Kidney (tissue), 14 donors: Measurements from ENCODE around the gene RECQL5. TPM values are rescaled to one million over a fixed set of nuclear protein-coding genes. Genes with fewer than 3 reads are reported as not detected.
A peak's percentile ranks its signal among the peaks of the same experiment; 100 is the strongest.

ENCODE experiments used
- DNase-seq, 5 donors: peaks; one replicate each; pipeline ENCODE4 v3.0.0-alpha.2; 2013 to 2020
- FAIRE-seq: peaks from 2 replicates; lab custom pipeline; 2012; peaks lifted over from hg19 to GRCh38; lab: Jason Lieb, UNC
- H3K27ac ChIP-seq, 2 donors: one replicate each; pipeline ENCODE4 v1.7.0; 2013; ENCODE audit warnings: low read depth in 2 of 2, low read length in 2 of 2, inconsistent platforms in 1 of 2
- H3K27me3 ChIP-seq: one replicate; pipeline ENCODE4 v1.7.1; 2013; ENCODE audit warnings: low read length, inconsistent platforms; ENCODE audit not compliant: control insufficient read depth, insufficient read depth
- H3K36me3 ChIP-seq, 3 donors: one replicate each; pipeline versions ENCODE4 v1.7.0 to v1.7.1; 2013; ENCODE audit warnings: low read length in 3 of 3, control low read depth in 1 of 3, inconsistent platforms in 1 of 3; ENCODE audit not compliant: insufficient read depth in 3 of 3, control insufficient read depth in 2 of 3
- H3K4me1 ChIP-seq, 3 donors: one replicate each; pipeline versions ENCODE4 v1.7.0 to v1.7.1; 2013; ENCODE audit warnings: low read length in 3 of 3, inconsistent platforms in 1 of 3, low read depth in 1 of 3; ENCODE audit not compliant: control insufficient read depth in 2 of 3, insufficient read depth in 2 of 3
- H3K4me3 ChIP-seq, 3 donors: one replicate each; pipeline versions ENCODE4 v1.7.0 to v1.8.1; 2013; ENCODE audit warnings: low read length in 3 of 3, control low read depth in 1 of 3, inconsistent platforms in 1 of 3
- H3K9ac ChIP-seq, 3 donors: one replicate each; pipeline versions ENCODE4 v1.7.0 to v1.7.1; 2013; ENCODE audit warnings: low read length in 3 of 3, control low read depth in 1 of 3, inconsistent platforms in 1 of 3
- H3K9me3 ChIP-seq, 3 donors: one replicate each; pipeline versions ENCODE4 v1.7.0 to v1.7.1; 2013; ENCODE audit warnings: low read length in 3 of 3, control low read depth in 1 of 3, inconsistent platforms in 1 of 3; ENCODE audit not compliant: control insufficient read depth in 2 of 3, insufficient read depth in 1 of 3
- intact Hi-C: fragments of 100-400 bp; cut with DNase I; formaldehyde crosslinking; loops from one replicate; pipeline ENCODE4 v1.11.1; 2022
- polyA plus RNA-seq: library from polyadenylated mRNA; stranded (reverse); fragments of 350-450 nt; fragmentation: Illumina TruSeq; extraction: RNeasy Lipid Tissue Mini Kit (QIAGEN cat#74804); gene quantifications from one replicate; pipeline ENCODE4 v1.2.3, GENCODE V29; 2014; ENCODE audit warnings: low read depth, low replicate concordance; ENCODE audit not compliant: insufficient read depth
- total RNA-seq: library from RNA; stranded (reverse); fragmentation: NEBNext Ultra II Directional; extraction: Animal tissue kit (Norgen Biotek cat#: 25700); gene quantifications from one replicate; pipeline ENCODE4 v1.2.1, GENCODE V29; 2021
- TF ChIP-seq, protein P1 (sequence below): IDR thresholded peaks from 3 replicates; pipeline ENCODE4 v1.5.1; 2012; ENCODE audit warnings: mild to moderate bottlenecking, moderate library complexity, borderline replicate concordance; ENCODE audit not compliant: insufficient read depth; ENCODE audit errors: extremely low read depth
- donor health status: control.
- donor health status: control.
- donor health status: control.
- donor health status: control.
- donor health status: control.
- donor health status: DM: yes; HTN: yes; CAD: no.
- donor health status: Normal renal cell carcinoma (clear cell type).

The RECQL5 gene
- total and polyA plus RNA-seq, 2 donors from 2014 or later: 40.0 to 51.6 TPM

DNA sequence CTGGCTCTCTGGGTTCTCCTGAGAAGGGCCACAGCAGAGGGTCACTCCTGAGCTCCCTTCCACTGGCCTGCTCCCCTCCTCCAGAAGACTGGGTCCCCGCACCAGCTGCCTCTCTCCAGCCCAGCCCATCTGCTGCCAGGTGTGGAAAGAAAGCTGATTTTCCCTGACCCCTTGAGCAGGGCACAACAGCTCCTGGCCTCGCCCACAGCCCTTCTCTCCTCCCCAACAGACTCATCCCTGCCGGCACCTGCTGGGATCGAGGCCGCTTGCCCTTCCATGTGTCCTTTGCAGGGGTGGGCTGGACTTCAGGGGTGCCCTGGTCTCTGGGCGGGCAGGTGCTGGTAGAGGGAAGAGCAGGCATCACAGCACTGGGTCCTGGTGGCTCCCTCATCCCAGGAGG, 38.5 kb downstream of the RECQL5 start:
- Histone ChIP-seq H3K9ac (no peak overlapping the region), H3K9me3 (no peaks in the 10 kb centered on the region), H3K4me1 (peaks cover 0 to 8% (median 5%) of the 10 kb centered on the region in 3 donors), H3K36me3 (peaks cover 2 to 20% (median 2%) of the 10 kb centered on the region in 3 donors), H3K4me3 (no peak overlapping the region), H3K27me3 (no peaks in the 10 kb centered on the region), H3K27ac (no peak overlapping the region)
- DNase-seq (peak in 1 of 5 donors; percentile 73), FAIRE-seq (no peak)
- TF ChIP-seq, protein P1, sequence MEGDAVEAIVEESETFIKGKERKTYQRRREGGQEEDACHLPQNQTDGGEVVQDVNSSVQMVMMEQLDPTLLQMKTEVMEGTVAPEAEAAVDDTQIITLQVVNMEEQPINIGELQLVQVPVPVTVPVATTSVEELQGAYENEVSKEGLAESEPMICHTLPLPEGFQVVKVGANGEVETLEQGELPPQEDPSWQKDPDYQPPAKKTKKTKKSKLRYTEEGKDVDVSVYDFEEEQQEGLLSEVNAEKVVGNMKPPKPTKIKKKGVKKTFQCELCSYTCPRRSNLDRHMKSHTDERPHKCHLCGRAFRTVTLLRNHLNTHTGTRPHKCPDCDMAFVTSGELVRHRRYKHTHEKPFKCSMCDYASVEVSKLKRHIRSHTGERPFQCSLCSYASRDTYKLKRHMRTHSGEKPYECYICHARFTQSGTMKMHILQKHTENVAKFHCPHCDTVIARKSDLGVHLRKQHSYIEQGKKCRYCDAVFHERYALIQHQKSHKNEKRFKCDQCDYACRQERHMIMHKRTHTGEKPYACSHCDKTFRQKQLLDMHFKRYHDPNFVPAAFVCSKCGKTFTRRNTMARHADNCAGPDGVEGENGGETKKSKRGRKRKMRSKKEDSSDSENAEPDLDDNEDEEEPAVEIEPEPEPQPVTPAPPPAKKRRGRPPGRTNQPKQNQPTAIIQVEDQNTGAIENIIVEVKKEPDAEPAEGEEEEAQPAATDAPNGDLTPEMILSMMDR: no peak
- intact Hi-C loops: no loop called here

DNA sequence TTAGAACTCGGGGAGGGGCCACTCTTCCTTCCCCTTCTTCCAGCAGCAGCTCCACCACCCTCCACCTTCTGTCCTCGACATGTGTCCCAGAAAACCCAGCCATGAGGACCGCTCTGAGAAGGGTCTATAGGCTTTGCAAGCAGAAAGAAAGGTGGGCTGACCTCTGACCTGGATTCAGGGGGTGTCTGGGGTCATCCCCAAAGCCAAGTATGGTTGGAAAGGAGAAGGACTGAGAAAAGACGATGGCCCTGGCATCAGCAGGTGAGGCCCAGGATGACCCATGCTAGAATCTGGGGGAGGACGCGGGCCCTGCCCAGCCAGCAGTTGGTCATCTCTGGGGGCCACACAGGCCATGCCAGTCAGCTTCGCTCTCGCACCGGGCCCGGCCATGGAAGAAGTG, 39.9 kb downstream of the RECQL5 start:
- TF ChIP-seq, protein P1: no peak
- intact Hi-C loops: no loop called here
- Histone ChIP-seq H3K27me3 (no peaks in the 10 kb centered on the region), H3K36me3 (peaks cover 1 to 20% (median 6%) of the 10 kb centered on the region in 3 donors), H3K9me3 (no peaks in the 10 kb centered on the region), H3K4me1 (no peaks in the 10 kb centered on the region), H3K9ac (no peak overlapping the region), H3K4me3 (no peak overlapping the region), H3K27ac (no peak overlapping the region)
- DNase-seq (no peak), FAIRE-seq (no peak)

DNA sequence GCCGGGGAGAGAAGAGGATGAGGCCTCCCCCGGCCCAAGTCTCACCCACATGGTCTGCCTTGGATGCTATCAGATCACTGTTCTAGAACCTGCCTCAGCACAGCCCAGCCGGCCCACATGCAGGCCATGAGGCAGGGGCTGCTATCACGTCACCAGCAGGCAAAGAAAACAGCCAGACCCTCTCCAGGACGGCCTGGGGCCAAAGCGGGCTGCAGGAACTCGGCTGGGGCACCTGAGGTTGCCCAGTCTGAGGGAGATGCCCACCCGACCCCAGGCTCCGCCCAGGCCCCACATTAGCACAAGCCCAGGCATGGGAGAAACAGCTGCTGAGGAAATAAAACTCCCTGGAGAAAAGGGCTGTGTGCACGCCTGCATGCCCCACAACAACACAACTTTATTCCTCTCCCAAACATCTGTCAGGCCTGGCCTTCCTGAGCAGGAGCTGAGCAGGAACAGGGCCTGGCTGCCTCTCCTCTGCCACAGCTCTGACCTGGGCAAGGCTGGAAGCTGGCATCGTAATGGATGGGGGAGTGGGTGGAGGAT, 40.4 kb downstream of the RECQL5 start:
- intact Hi-C loops: no loop called here
- Histone ChIP-seq H3K4me1 (no peaks in the 10 kb centered on the region), H3K9ac (no peak overlapping the region), H3K27me3 (no peaks in the 10 kb centered on the region), H3K4me3 (no peak overlapping the region), H3K36me3 (peaks cover 0 to 20% (median 6%) of the 10 kb centered on the region in 3 donors), H3K9me3 (no peaks in the 10 kb centered on the region), H3K27ac (no peak overlapping the region)
- FAIRE-seq (no peak), DNase-seq (no peak)
- TF ChIP-seq, protein P1: no peak
